ENCODE data around the gene CDC42SE1.

The CDC42SE1 gene

GRCh38 chr1:151037032-151037431 is 22.4 kb downstream of the CDC42SE1 start:
- no peaks in the 10 kb centered on the region for H3K27me3 ChIP-seq (ENCODE audit: insufficient read depth, poor library complexity, severe bottlenecking)
- DNase-seq (ENCODE audit: low read depth in 1 of 2, low spot score in 1 of 2) = no peak
- no peak for TF ChIP-seq GABPA (IDR thresholded peaks at IDR 0.05; ENCODE audit: low read depth)
- TF ChIP-seq, protein P1, sequence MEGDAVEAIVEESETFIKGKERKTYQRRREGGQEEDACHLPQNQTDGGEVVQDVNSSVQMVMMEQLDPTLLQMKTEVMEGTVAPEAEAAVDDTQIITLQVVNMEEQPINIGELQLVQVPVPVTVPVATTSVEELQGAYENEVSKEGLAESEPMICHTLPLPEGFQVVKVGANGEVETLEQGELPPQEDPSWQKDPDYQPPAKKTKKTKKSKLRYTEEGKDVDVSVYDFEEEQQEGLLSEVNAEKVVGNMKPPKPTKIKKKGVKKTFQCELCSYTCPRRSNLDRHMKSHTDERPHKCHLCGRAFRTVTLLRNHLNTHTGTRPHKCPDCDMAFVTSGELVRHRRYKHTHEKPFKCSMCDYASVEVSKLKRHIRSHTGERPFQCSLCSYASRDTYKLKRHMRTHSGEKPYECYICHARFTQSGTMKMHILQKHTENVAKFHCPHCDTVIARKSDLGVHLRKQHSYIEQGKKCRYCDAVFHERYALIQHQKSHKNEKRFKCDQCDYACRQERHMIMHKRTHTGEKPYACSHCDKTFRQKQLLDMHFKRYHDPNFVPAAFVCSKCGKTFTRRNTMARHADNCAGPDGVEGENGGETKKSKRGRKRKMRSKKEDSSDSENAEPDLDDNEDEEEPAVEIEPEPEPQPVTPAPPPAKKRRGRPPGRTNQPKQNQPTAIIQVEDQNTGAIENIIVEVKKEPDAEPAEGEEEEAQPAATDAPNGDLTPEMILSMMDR (IDR thresholded peaks at IDR 0.05; ENCODE audit: insufficient read depth, low read length) = no peak
- no peak for TF ChIP-seq POLR2AphosphoS5 (IDR thresholded peaks at IDR 0.05; ENCODE audit: low read depth)
- no peak for TF ChIP-seq SPI1 (IDR thresholded peaks at IDR 0.05; ENCODE audit: borderline replicate concordance, low read depth)
- TF ChIP-seq REST (IDR thresholded peaks at IDR 0.05; ENCODE audit: insufficient replicate concordance, low read depth) = no peak
- H3K27ac ChIP-seq (replicated peaks) = no peak overlapping the region
- H3K4me3 ChIP-seq (replicated peaks; ENCODE audit: insufficient read depth, low read length) = no peak overlapping the region

DNA sequence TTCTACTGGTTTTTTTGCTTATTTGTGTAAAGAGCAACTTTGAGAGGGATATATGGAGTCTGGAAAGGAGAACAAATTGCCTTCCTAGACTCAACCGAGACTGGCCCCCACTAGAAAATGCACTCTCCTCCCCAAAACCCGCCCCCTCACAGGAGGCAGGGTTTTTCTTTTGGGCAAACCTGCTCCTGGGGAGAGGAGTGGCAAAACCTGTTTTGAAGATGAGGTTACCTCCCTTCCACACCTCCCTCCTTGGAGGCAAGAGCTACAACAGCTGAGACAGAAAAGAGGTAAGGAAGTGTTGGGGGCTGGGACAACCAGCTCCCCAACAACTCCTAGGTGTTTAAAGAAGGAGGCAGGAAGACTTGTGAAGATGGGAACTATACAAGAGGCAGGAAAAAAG is 23.1 kb downstream of the CDC42SE1 start, which contains the start of gene BNIPL:
TSS of gene BNIPL (plus strand) at position 231 of the 400 bp plus-strand sequence. CDS start at position 371, 140 bp downstream.
- Histone ChIP-seq H3K27ac (replicated peaks) (no peak within 1 kb of the TSS), H3K27me3 (ENCODE audit: insufficient read depth, poor library complexity, severe bottlenecking) (no peaks in the 10 kb centered on the region), H3K4me3 (replicated peaks; ENCODE audit: insufficient read depth, low read length) (no peak within 1 kb of the TSS)
- TF ChIP-seq POLR2AphosphoS5 (IDR thresholded peaks at IDR 0.05; ENCODE audit: low read depth) = no peak
- TF ChIP-seq GABPA (IDR thresholded peaks at IDR 0.05; ENCODE audit: low read depth) = no peak
- TF ChIP-seq REST (IDR thresholded peaks at IDR 0.05; ENCODE audit: insufficient replicate concordance, low read depth) = no peak
- TF ChIP-seq SPI1 (IDR thresholded peaks at IDR 0.05; ENCODE audit: borderline replicate concordance, low read depth) = no peak
- TF ChIP-seq, protein P1 (IDR thresholded peaks at IDR 0.05; ENCODE audit: insufficient read depth, low read length) = no peak
- DNase-seq (ENCODE audit: low read depth in 1 of 2, low spot score in 1 of 2) = no peak

DNA sequence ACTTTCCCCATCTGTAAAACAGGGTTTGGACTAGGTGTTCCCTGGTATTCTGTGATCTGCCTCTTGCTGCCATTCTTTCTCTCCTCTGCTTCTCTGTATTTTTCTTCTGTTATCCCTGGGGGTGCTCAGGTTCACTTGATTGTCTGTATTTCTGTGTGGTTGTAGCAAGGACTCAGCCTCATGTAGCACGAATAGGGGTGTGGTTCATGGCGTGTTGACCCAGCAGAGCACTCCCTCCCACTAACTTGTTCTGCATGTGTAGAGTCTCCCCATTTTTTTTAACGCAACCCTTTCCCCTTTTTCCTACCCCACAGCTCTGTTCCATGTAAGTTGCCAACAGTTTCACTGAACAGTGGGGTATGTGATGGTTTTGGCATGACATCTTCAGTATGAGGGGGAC is 24.3 kb downstream of the CDC42SE1 start:
- TF ChIP-seq, protein P1 (IDR thresholded peaks at IDR 0.05; ENCODE audit: insufficient read depth, low read length) = no peak
- no peak for TF ChIP-seq REST (IDR thresholded peaks at IDR 0.05; ENCODE audit: insufficient replicate concordance, low read depth)
- TF ChIP-seq POLR2AphosphoS5 (IDR thresholded peaks at IDR 0.05; ENCODE audit: low read depth) = no peak
- no peak for TF ChIP-seq SPI1 (IDR thresholded peaks at IDR 0.05; ENCODE audit: borderline replicate concordance, low read depth)
- TF ChIP-seq GABPA (IDR thresholded peaks at IDR 0.05; ENCODE audit: low read depth) = no peak
- H3K27ac ChIP-seq (replicated peaks) = no peak overlapping the region
- H3K4me3 ChIP-seq (replicated peaks; ENCODE audit: insufficient read depth, low read length) = no peak overlapping the region
- DNase-seq (ENCODE audit: low read depth in 1 of 2, low spot score in 1 of 2) = no peak
- H3K27me3 ChIP-seq (ENCODE audit: insufficient read depth, poor library complexity, severe bottlenecking) = no peaks in the 10 kb centered on the region
